ENCODE results near the gene TMEM221.

DNA sequence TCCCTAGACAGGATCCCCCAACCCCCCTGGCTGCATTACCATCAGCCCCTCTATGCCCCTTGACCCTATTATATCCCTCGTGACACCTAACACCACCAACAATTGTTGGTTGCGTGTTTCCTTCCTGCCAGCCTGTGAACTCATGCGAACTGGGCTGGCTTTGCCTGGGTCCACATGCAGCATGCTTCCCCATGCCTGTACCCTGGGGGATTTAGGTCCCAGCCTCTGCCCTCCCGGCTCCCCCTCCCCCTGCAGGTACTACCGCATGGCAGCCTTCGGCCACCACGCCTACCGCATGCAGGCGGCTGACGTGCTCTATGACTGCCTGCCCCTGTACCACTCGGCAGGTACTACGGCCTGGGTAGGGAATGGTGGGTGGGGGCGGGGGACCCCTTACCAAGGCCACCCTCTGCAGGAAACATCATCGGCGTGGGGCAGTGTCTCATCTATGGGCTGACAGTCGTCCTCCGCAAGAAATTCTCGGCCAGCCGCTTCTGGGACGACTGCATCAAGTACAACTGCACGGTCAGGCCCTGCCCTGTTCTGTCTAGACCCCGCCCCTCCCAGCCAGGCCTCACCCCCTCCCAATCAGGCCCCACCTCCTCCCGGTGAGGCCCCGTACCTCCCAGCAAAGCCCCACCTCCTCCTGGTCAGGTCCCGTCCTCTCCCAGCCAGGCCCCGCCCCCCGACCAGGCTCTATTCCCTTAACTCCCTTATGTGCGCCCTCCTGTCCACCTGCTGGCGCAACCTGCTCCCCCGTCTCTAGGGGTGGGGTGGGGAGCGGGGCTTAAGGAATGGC lies 40.3 kb upstream of the TMEM221 start:
- TF ChIP-seq SUZ12 (IDR thresholded peaks at IDR 0.05; ENCODE audit: extremely low read depth, insufficient read depth, insufficient read length) (no peak), ZNF274 (IDR thresholded peaks at IDR 0.05; ENCODE audit: low read depth, low read length) (no peak), YY1 (IDR thresholded peaks at IDR 0.05; ENCODE audit: insufficient read depth, insufficient read length) (no peak)
